HG02970 (cell line): ENCODE results near the gene AGAP1.
"Not testable (repeated sequence)": the region's sequence is repeated elsewhere in the genome, so short reads cannot be mapped to it uniquely, and the experiment has no call there.

Experiments
- ATAC-seq: cut with Tn5 transposase; IDR thresholded peaks from one replicate; pipeline ENCODE4 v1.9.1; 2021; ENCODE audit warnings: mild to moderate bottlenecking, moderate library complexity, moderate number of reproducible peaks; ENCODE audit not compliant: unreplicated experiment, low FRiP score

AGAP1 gene

GRCh38 chr2:236088368-236089057 lies 594.7 kb downstream of the AGAP1 start:
- ATAC-seq, result no peak

- ATAC-seq, result no peak
Measured at GRCh38 chr2:236089271-236090026, 595.6 kb downstream of the AGAP1 start.

GRCh38 chr2:236090027-236090382 lies 596.2 kb downstream of the AGAP1 start:
- no peak for ATAC-seq

GRCh38 chr2:236090826-236091225 lies 597.0 kb downstream of the AGAP1 start:
- not testable (repeated sequence) for ATAC-seq

GRCh38 chr2:236092714-236093113 lies 598.9 kb downstream of the AGAP1 start:
- ATAC-seq, result no peak

- ATAC-seq, result no peak
Measured at GRCh38 chr2:236093134-236093533, 599.3 kb downstream of the AGAP1 start.

GRCh38 chr2:236095504-236095903 lies 601.7 kb downstream of the AGAP1 start:
- ATAC-seq, result no peak

- ATAC-seq, result no peak
Measured at GRCh38 chr2:236101311-236101950, 607.6 kb downstream of the AGAP1 start.

GRCh38 chr2:236102971-236103370 lies 609.1 kb downstream of the AGAP1 start:
- ATAC-seq, result no peak

GRCh38 chr2:236103981-236104380 lies 610.1 kb downstream of the AGAP1 start:
- ATAC-seq, result no peak

GRCh38 chr2:236105955-236106607 lies 612.2 kb downstream of the AGAP1 start:
- no peak for ATAC-seq

- ATAC-seq, result no peak
Measured at GRCh38 chr2:236106761-236107160, 612.9 kb downstream of the AGAP1 start.

- no peak for ATAC-seq
Measured at GRCh38 chr2:236107536-236107935, 613.7 kb downstream of the AGAP1 start.

- ATAC-seq, result no peak
Measured at GRCh38 chr2:236107942-236108625, 614.2 kb downstream of the AGAP1 start.

GRCh38 chr2:236109061-236109460 lies 615.2 kb downstream of the AGAP1 start:
- no peak for ATAC-seq

GRCh38 chr2:236109473-236109872 lies 615.6 kb downstream of the AGAP1 start:
- no peak for ATAC-seq

GRCh38 chr2:236112466-236112865 lies 618.6 kb downstream of the AGAP1 start:
- no peak for ATAC-seq

GRCh38 chr2:236113425-236113824 lies 619.6 kb downstream of the AGAP1 start:
- ATAC-seq, result no peak

- ATAC-seq, result no peak
Measured at GRCh38 chr2:236113948-236114347, 620.1 kb downstream of the AGAP1 start.

GRCh38 chr2:236114959-236115358 lies 621.1 kb downstream of the AGAP1 start:
- ATAC-seq, result no peak
